HUDEP-2 (cell line): ENCODE measurements around the gene EYA2.

Source experiments
- DNase-seq, 76 experiments: peaks; one replicate each; lab custom pipeline; 2025; ENCODE audit not compliant: unreplicated experiment in 76 of 76; lab: John Stamatoyannopoulos, UW

Gene EYA2

GRCh38 chr20:47097691-47098622 lies 203.3 kb downstream of the EYA2 start:
- DNase-seq, result no peak

GRCh38 chr20:47099093-47099492 lies 204.4 kb downstream of the EYA2 start:
- DNase-seq, result no peak

- no peak for DNase-seq
These were observed 205.3 kb downstream of the EYA2 start for GRCh38 chr20:47099825-47100441.

GRCh38 chr20:47102629-47103028 lies 208.0 kb downstream of the EYA2 start:
- DNase-seq, result no peak

GRCh38 chr20:47106786-47107185 lies 212.1 kb downstream of the EYA2 start:
- DNase-seq, result no peak

- no peak for DNase-seq
These were observed 214.4 kb downstream of the EYA2 start for GRCh38 chr20:47108994-47109393.

GRCh38 chr20:47110819-47111218 lies 216.2 kb downstream of the EYA2 start:
- DNase-seq, result no peak

GRCh38 chr20:47111576-47111975 lies 216.9 kb downstream of the EYA2 start:
- DNase-seq, result no peak

- DNase-seq, result peak in 1 of 76 experiments; percentile 5
These were observed 218.9 kb downstream of the EYA2 start for GRCh38 chr20:47113362-47114109.

- no peak for DNase-seq
These were observed 221.1 kb downstream of the EYA2 start for GRCh38 chr20:47115694-47116093.

- DNase-seq, result no peak
These were observed 222.7 kb downstream of the EYA2 start for GRCh38 chr20:47117371-47117770.

GRCh38 chr20:47117773-47118172 lies 223.1 kb downstream of the EYA2 start:
- no peak for DNase-seq

GRCh38 chr20:47118206-47118605 lies 223.6 kb downstream of the EYA2 start:
- DNase-seq, result no peak

GRCh38 chr20:47118641-47119040 lies 224.0 kb downstream of the EYA2 start:
- DNase-seq, result no peak

GRCh38 chr20:47120346-47120936 lies 225.8 kb downstream of the EYA2 start:
- DNase-seq, result no peak

GRCh38 chr20:47122560-47122959 lies 227.9 kb downstream of the EYA2 start:
- DNase-seq, result no peak

GRCh38 chr20:47124181-47124717 lies 229.6 kb downstream of the EYA2 start:
- peak in 2 of 76 experiments; percentile 2 for DNase-seq

- no peak for DNase-seq
These were observed 230.8 kb downstream of the EYA2 start for GRCh38 chr20:47125508-47125757.

GRCh38 chr20:47125758-47126591 lies 231.3 kb downstream of the EYA2 start:
- no peak for DNase-seq

- DNase-seq, result no peak
These were observed 232.1 kb downstream of the EYA2 start for GRCh38 chr20:47126709-47127108.
